Cardiac muscle cell (in vitro differentiated cells and primary cell): ENCODE results near the gene ENDOV. TPM values are rescaled to one million over a fixed set of nuclear protein-coding genes. Genes with fewer than 3 reads are reported as not detected.

Experiments used
- DNase-seq, 2 donors: peaks; one replicate each; pipeline versions ENCODE4 v3.0.0 to v3.0.0-alpha.2; 2010 to 2017; ENCODE audit warnings: low read depth in 1 of 2, low spot score in 1 of 2
- H3K27ac ChIP-seq: fragments of 200-600 bp; sonication (generic); 2 replicates; pipeline ENCODE4 v1.5.1; 2016
- H3K27me3 ChIP-seq: fragments of 200-600 bp; sonication (generic); 2 replicates; pipeline ENCODE4 v1.6.0; 2016; ENCODE audit warnings: control low read depth
- H3K36me3 ChIP-seq: fragments of 200-600 bp; sonication (generic); 2 replicates; pipeline ENCODE4 v1.5.1; 2016; ENCODE audit warnings: control low read depth
- H3K4me1 ChIP-seq: fragments of 200-600 bp; sonication (generic); 2 replicates; pipeline ENCODE4 v1.8.1; 2017; ENCODE audit warnings: low read depth, mild to moderate bottlenecking, mixed run types
- H3K4me3 ChIP-seq: fragments of 200-600 bp; sonication (generic); 2 replicates; pipeline ENCODE4 v1.5.1; 2016; ENCODE audit warnings: mild to moderate bottlenecking
- H3K9me3 ChIP-seq: fragments of 200-600 bp; sonication (generic); 2 replicates; pipeline ENCODE4 v1.5.1; 2017; ENCODE audit warnings: low read depth, mild to moderate bottlenecking, control low read depth
- CTCF ChIP-seq: IDR thresholded peaks from 2 replicates; pipeline ENCODE4 v1.5.1; 2012; ENCODE audit warnings: low read depth, mild to moderate bottlenecking, low read length
- polyA plus RNA-seq: library from polyadenylated mRNA; unstranded; fragments of >200 nt; fragmentation: Nextera tagmentation; extraction: Ambion mirVana; gene quantifications from 2 replicates; pipeline ENCODE4 v1.2.1, GENCODE V29; 2016
- total RNA-seq: library from RNA; depleted of rRNA; stranded (reverse); fragments of >200 nt; gene quantifications from 2 replicates; pipeline ENCODE4 v1.2.3, GENCODE V29; 2016

The ENDOV gene
- total and polyA plus RNA-seq, 2 experiments from 2014 or later = 35.4 to 38.0 TPM

GRCh38 chr17:80451104-80451775 is 36.3 kb downstream of the ENDOV start:
- Histone ChIP-seq H3K4me1 (no peaks in the 10 kb centered on the region), H3K27ac (no peak overlapping the region), H3K27me3 (peaks cover under 1% of the 10 kb centered on the region), H3K36me3 (no peaks in the 10 kb centered on the region), H3K9me3 (no peaks in the 10 kb centered on the region), H3K4me3 (no peak overlapping the region)
- no peak for DNase-seq
- no peak for TF ChIP-seq CTCF

- Histone ChIP-seq H3K4me3 (no peak overlapping the region), H3K36me3 (no peaks in the 10 kb centered on the region), H3K27me3 (peaks cover 11% of the 10 kb centered on the region), H3K4me1 (no peaks in the 10 kb centered on the region), H3K27ac (no peak overlapping the region), H3K9me3 (no peaks in the 10 kb centered on the region)
- no peak for TF ChIP-seq CTCF
- no peak for DNase-seq
These were observed 37.4 kb downstream of the ENDOV start for GRCh38 chr17:80452173-80452915.

GRCh38 chr17:80453126-80453997 is 38.4 kb downstream of the ENDOV start:
- H3K4me1 ChIP-seq = no peaks in the 10 kb centered on the region

GRCh38 chr17:80453998-80454556 is 39.1 kb downstream of the ENDOV start:
- no peaks in the 10 kb centered on the region for H3K9me3 ChIP-seq
- no peaks in the 10 kb centered on the region for H3K36me3 ChIP-seq
- H3K4me1 ChIP-seq = no peaks in the 10 kb centered on the region
- peak overlapping the region; percentile 86 for H3K27ac ChIP-seq
- no peak for TF ChIP-seq CTCF
- no peak for DNase-seq
- peaks cover 28% of the 10 kb centered on the region for H3K27me3 ChIP-seq
- H3K4me3 ChIP-seq = peak overlapping the region; percentile 66

More at GRCh38 chr17:80453126-80453997, 38.4 kb downstream of the ENDOV start:
- H3K4me3 ChIP-seq = no peak overlapping the region
- no peaks in the 10 kb centered on the region for H3K36me3 ChIP-seq
- no peak overlapping the region for H3K27ac ChIP-seq
- H3K27me3 ChIP-seq = peaks cover 22% of the 10 kb centered on the region
- H3K9me3 ChIP-seq = no peaks in the 10 kb centered on the region
- no peak for DNase-seq
- TF ChIP-seq CTCF = no peak
